HL-60 (cell line): Measurements from ENCODE around the gene WDR55.
"Not testable (repeated sequence)": the region's sequence is repeated elsewhere in the genome, so short reads cannot be mapped to it uniquely, and the experiment has no call there.

Experiments
- CTCF ChIP-seq: IDR thresholded peaks from one replicate; pipeline ENCODE4 v1.5.1; 2011; ENCODE audit warnings: low read length, control low read depth, inconsistent platforms; ENCODE audit not compliant: insufficient read depth
- GABPA ChIP-seq: IDR thresholded peaks from 2 replicates; pipeline ENCODE4 v1.6.1; 2012; ENCODE audit warnings: low read depth
- POLR2AphosphoS5 ChIP-seq: IDR thresholded peaks from 2 replicates; pipeline ENCODE4 v1.6.1; 2012; ENCODE audit warnings: low read depth
- REST ChIP-seq: IDR thresholded peaks from 2 replicates; pipeline ENCODE4 v1.6.1; 2012; ENCODE audit warnings: low read depth; ENCODE audit not compliant: insufficient replicate concordance

GRCh38 chr5:140623061-140623460, 41.6 kb upstream of the WDR55 start:
- not testable (repeated sequence) for TF ChIP-seq CTCF, POLR2AphosphoS5, REST, GABPA
